A673 (cell line): Measurements from ENCODE around the gene ASTN1.

ENCODE experiments used
- EZH2 ChIP-seq: fragments of 200-600 bp; sonication (generic); IDR thresholded peaks from 2 replicates; pipeline ENCODE4 v1.6.1; 2017; ENCODE audit warnings: borderline replicate concordance, low read depth, mild to moderate bottlenecking, mixed read lengths, antibody characterized with exemption, low read length; ENCODE audit not compliant: poor library complexity, severe bottlenecking
- TF ChIP-seq, protein P1 (sequence below): fragments of 300-800, 200-600 bp; sonication (generic); conservative IDR thresholded peaks from 2 replicates; pipeline ENCODE4 v1.5.1; 2017; ENCODE audit warnings: low read depth, mild to moderate bottlenecking, antibody characterized with exemption, low read length, moderate library complexity, mixed read lengths

- TF ChIP-seq, protein P1, sequence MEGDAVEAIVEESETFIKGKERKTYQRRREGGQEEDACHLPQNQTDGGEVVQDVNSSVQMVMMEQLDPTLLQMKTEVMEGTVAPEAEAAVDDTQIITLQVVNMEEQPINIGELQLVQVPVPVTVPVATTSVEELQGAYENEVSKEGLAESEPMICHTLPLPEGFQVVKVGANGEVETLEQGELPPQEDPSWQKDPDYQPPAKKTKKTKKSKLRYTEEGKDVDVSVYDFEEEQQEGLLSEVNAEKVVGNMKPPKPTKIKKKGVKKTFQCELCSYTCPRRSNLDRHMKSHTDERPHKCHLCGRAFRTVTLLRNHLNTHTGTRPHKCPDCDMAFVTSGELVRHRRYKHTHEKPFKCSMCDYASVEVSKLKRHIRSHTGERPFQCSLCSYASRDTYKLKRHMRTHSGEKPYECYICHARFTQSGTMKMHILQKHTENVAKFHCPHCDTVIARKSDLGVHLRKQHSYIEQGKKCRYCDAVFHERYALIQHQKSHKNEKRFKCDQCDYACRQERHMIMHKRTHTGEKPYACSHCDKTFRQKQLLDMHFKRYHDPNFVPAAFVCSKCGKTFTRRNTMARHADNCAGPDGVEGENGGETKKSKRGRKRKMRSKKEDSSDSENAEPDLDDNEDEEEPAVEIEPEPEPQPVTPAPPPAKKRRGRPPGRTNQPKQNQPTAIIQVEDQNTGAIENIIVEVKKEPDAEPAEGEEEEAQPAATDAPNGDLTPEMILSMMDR = no peak
- no peak for TF ChIP-seq EZH2
Measured at GRCh38 chr1:177024623-177025022, 139.9 kb downstream of the ASTN1 start.
